Lower leg skin (tissue), 3 donors: ENCODE measurements around the gene MSANTD1.

ENCODE experiments used
- CTCF ChIP-seq, 3 donors: fragments of 450-650 bp; IDR thresholded peaks; one replicate each; pipeline ENCODE4 v1.5.1; 2016; ENCODE audit warnings: antibody characterized with exemption in 3 of 3, mild to moderate bottlenecking in 3 of 3, moderate library complexity in 2 of 3
- POLR2A ChIP-seq, 2 donors: fragments of 450-650 bp; IDR thresholded peaks; one replicate each; pipeline ENCODE4 v1.6.1; 2016 to 2017; ENCODE audit warnings: antibody characterized with exemption in 2 of 2, mild to moderate bottlenecking in 1 of 2, moderate library complexity in 1 of 2

- no peak for TF ChIP-seq CTCF (IDR thresholded peaks at IDR 0.05)
- TF ChIP-seq POLR2A (IDR thresholded peaks at IDR 0.05): no peak
Observed at GRCh38 chr4:3199653-3200422, 49.1 kb upstream of the MSANTD1 start.
